ENCODE results near the gene DOLPP1. TPM values are rescaled to one million over a fixed set of nuclear protein-coding genes. Genes with fewer than 3 reads are reported as not detected.

DOLPP1 gene
- total RNA-seq, 4 donors from 2014 or later = 1.0 to 10.2 (median 9.7) TPM; not detected in 1

- no peaks in the 10 kb centered on the region for H3K4me1 ChIP-seq
- TF ChIP-seq POLR2A (IDR thresholded peaks at IDR 0.05) (no peak), CTCF (IDR thresholded peaks at IDR 0.05) (no peak)
- DNase-seq = no peak
- H3K9me3 ChIP-seq = no peaks in the 10 kb centered on the region
- H3K4me3 ChIP-seq = no peak overlapping the region
- H3K36me3 ChIP-seq = no peaks in the 10 kb centered on the region
- no peak overlapping the region for H3K27ac ChIP-seq
- no peaks in the 10 kb centered on the region for H3K27me3 ChIP-seq
- intact Hi-C loops (cut with DNase I; ENCODE audit: low total_unique reads) = no loop called here
These were observed 49.9 kb downstream of the DOLPP1 start for GRCh38 chr9:129130791-129131190.

GRCh38 chr9:129131300-129132145 lies 50.6 kb downstream of the DOLPP1 start:
- DNase-seq = peak; percentile 72 to 80
- Histone ChIP-seq H3K27ac (peak overlapping the region in 1 of 2 donors; percentile 35), H3K4me1 (no peaks in the 10 kb centered on the region), H3K27me3 (no peaks in the 10 kb centered on the region), H3K9me3 (no peaks in the 10 kb centered on the region), H3K36me3 (no peaks in the 10 kb centered on the region), H3K4me3 (no peak overlapping the region)
- TF ChIP-seq CTCF (IDR thresholded peaks at IDR 0.05) (peak; percentile 92 to 98 (median 95)), POLR2A (IDR thresholded peaks at IDR 0.05) (peak in 1 of 2 donors; percentile 16)
- intact Hi-C loops (cut with DNase I; ENCODE audit: low total_unique reads) = no loop called here

GRCh38 chr9:129133082-129133481 lies 52.2 kb downstream of the DOLPP1 start:
- no peak overlapping the region for H3K27ac ChIP-seq
- H3K9me3 ChIP-seq = no peaks in the 10 kb centered on the region
- DNase-seq = no peak
- H3K27me3 ChIP-seq = no peaks in the 10 kb centered on the region
- H3K4me1 ChIP-seq = no peaks in the 10 kb centered on the region
- H3K36me3 ChIP-seq = no peaks in the 10 kb centered on the region
- intact Hi-C loops (cut with DNase I; ENCODE audit: low total_unique reads) = no loop called here
- TF ChIP-seq CTCF (IDR thresholded peaks at IDR 0.05) (no peak), POLR2A (IDR thresholded peaks at IDR 0.05) (no peak)
- H3K4me3 ChIP-seq = no peak overlapping the region

- intact Hi-C loops (cut with DNase I; ENCODE audit: low total_unique reads) = loop anchor here (5.0 kb wide), 2 partner anchors 37 to 477 kb away; no protein-coding TSS in a partner anchor
- Histone ChIP-seq H3K9me3 (no peaks in the 10 kb centered on the region), H3K4me1 (peaks cover 0 to 8% of the 10 kb centered on the region in 2 donors), H3K4me3 (no peak overlapping the region), H3K36me3 (no peaks in the 10 kb centered on the region), H3K27ac (no peak overlapping the region), H3K27me3 (no peaks in the 10 kb centered on the region)
- TF ChIP-seq CTCF (IDR thresholded peaks at IDR 0.05) (no peak), POLR2A (IDR thresholded peaks at IDR 0.05) (no peak)
- DNase-seq = no peak
These were observed 54.6 kb downstream of the DOLPP1 start for GRCh38 chr9:129135476-129135875.

GRCh38 chr9:129136446-129137035 lies 55.6 kb downstream of the DOLPP1 start:
- Histone ChIP-seq H3K27ac (peak overlapping the region in 1 of 2 donors; percentile 100), H3K27me3 (no peaks in the 10 kb centered on the region), H3K36me3 (no peaks in the 10 kb centered on the region), H3K4me3 (no peak overlapping the region), H3K9me3 (no peaks in the 10 kb centered on the region), H3K4me1 (peaks cover 4 to 15% of the 10 kb centered on the region in 2 donors)
- no peak for DNase-seq
- intact Hi-C loops (cut with DNase I; ENCODE audit: low total_unique reads) = loop anchor here (5.0 kb wide), 2 partner anchors 36 to 476 kb away; no protein-coding TSS in a partner anchor
- TF ChIP-seq CTCF (IDR thresholded peaks at IDR 0.05) = no peak
- TF ChIP-seq POLR2A (IDR thresholded peaks at IDR 0.05) = no peak
